ENCODE data around the gene SFTPD. TPM values are rescaled to one million over a fixed set of nuclear protein-coding genes. Genes with fewer than 3 reads are reported as not detected.
A peak's percentile ranks its signal among the peaks of the same experiment; 100 is the strongest.
"Not testable (repeated sequence)": the region's sequence is repeated elsewhere in the genome, so short reads cannot be mapped to it uniquely, and the experiment has no call there.

Gene SFTPD
- total and polyA plus RNA-seq, 5 donors from 2014 or later: not detected

- Histone ChIP-seq H3K4me1 (ENCODE audit: control insufficient read depth, insufficient read depth, low read length, poor library complexity, severe bottlenecking) (no peaks in the 10 kb centered on the region), H3K9me3 (ENCODE audit: control insufficient read depth in 2 of 2, low read length in 2 of 2) (no peaks in the 10 kb centered on the region), H3K36me3 (ENCODE audit: control insufficient read depth, insufficient read depth, low read length) (no peaks in the 10 kb centered on the region), H3K27ac (ENCODE audit: insufficient read depth, low read length, poor library complexity, severe bottlenecking) (no peak overlapping the region), H3K27me3 (ENCODE audit: control insufficient read depth, insufficient read depth, low read length) (no peaks in the 10 kb centered on the region), H3K4me3 (ENCODE audit: low read depth, low read length) (no peak overlapping the region)
- H3K4me3 Mint-ChIP-seq: no peak overlapping the region
- H3K27ac Mint-ChIP-seq: no peak overlapping the region
- ATAC-seq (ENCODE audit: low read depth in 2 of 2) (no peak), DNase-seq (no peak)
- H3K27me3 Mint-ChIP-seq: peaks cover 22% of the 10 kb centered on the region
- H3K4me1 Mint-ChIP-seq: peaks cover 0 to 2% (median 0%) of the 10 kb centered on the region in 4 donors
- no peaks in the 10 kb centered on the region for H3K36me3 Mint-ChIP-seq
- H3K9me3 Mint-ChIP-seq: peaks cover 0 to 2% (median 0%) of the 10 kb centered on the region in 7 donors
Observed at GRCh38 chr10:79928028-79928583, 20.8 kb downstream of the SFTPD start.

DNA sequence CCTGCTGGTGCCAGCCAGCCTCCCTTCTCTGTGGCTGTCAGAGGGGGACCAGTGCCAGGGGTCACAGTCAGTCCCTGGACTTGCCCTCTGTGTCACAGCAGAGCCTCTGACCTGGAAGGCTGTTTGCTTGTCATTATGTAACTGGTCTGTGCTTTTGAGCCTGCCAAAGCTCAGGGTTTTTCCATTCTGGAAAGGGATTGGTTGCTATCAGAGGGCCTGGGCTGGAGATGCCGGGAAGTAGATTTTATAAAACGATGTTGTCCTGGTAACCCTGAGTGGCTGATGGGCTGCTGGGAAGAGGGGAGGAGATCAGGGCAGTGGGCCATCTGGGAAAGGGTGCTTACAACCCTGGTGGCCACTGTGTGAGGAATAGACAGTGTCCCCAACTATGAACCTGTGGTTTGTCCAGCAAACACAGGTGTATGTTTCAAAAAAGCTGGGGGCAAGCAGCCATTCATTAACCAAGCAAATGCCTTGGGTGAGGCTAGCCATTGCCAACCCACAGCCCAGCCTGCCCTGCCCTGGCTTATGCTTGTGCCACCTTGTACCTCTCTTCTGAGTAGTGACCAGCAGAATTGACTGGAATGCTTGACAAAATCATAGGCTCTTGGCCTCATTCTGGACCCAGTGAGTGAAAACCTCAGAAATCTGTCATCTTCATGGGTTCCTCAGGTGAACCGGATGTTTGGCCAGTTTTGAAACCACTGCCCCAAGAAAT lies 21.6 kb downstream of the SFTPD start:
- no peaks in the 10 kb centered on the region for H3K36me3 Mint-ChIP-seq
- DNase-seq (no peak), ATAC-seq (ENCODE audit: low read depth in 2 of 2) (no peak)
- H3K9me3 ChIP-seq (ENCODE audit: control insufficient read depth in 2 of 2, low read length in 2 of 2): no peaks in the 10 kb centered on the region
- peaks cover 0 to 2% (median 0%) of the 10 kb centered on the region in 7 donors for H3K9me3 Mint-ChIP-seq
- no peaks in the 10 kb centered on the region for H3K36me3 ChIP-seq (ENCODE audit: control insufficient read depth, insufficient read depth, low read length)
- no peak overlapping the region for H3K4me3 ChIP-seq (ENCODE audit: low read depth, low read length)
- peaks cover 14% of the 10 kb centered on the region for H3K27me3 Mint-ChIP-seq
- no peak overlapping the region for H3K27ac Mint-ChIP-seq
- H3K4me1 ChIP-seq (ENCODE audit: control insufficient read depth, insufficient read depth, low read length, poor library complexity, severe bottlenecking): no peaks in the 10 kb centered on the region
- no peaks in the 10 kb centered on the region for H3K27me3 ChIP-seq (ENCODE audit: control insufficient read depth, insufficient read depth, low read length)
- peaks cover 0 to 2% (median 0%) of the 10 kb centered on the region in 4 donors for H3K4me1 Mint-ChIP-seq
- H3K27ac ChIP-seq (ENCODE audit: insufficient read depth, low read length, poor library complexity, severe bottlenecking): no peak overlapping the region
- H3K4me3 Mint-ChIP-seq: no peak overlapping the region

- Histone ChIP-seq H3K4me3 (ENCODE audit: low read depth, low read length) (no peak overlapping the region), H3K27me3 (ENCODE audit: control insufficient read depth, insufficient read depth, low read length) (no peaks in the 10 kb centered on the region), H3K4me1 (ENCODE audit: control insufficient read depth, insufficient read depth, low read length, poor library complexity, severe bottlenecking) (no peaks in the 10 kb centered on the region), H3K27ac (ENCODE audit: insufficient read depth, low read length, poor library complexity, severe bottlenecking) (no peak overlapping the region), H3K9me3 (ENCODE audit: control insufficient read depth in 2 of 2, low read length in 2 of 2) (no peaks in the 10 kb centered on the region), H3K36me3 (ENCODE audit: control insufficient read depth, insufficient read depth, low read length) (no peaks in the 10 kb centered on the region)
- peaks cover 13% of the 10 kb centered on the region for H3K27me3 Mint-ChIP-seq
- DNase-seq (no peak), ATAC-seq (ENCODE audit: low read depth in 2 of 2) (no peak)
- H3K4me1 Mint-ChIP-seq: peaks cover 0 to 2% (median 0%) of the 10 kb centered on the region in 4 donors
- no peak overlapping the region for H3K27ac Mint-ChIP-seq
- H3K36me3 Mint-ChIP-seq: no peaks in the 10 kb centered on the region
- peaks cover 0 to 2% (median 0%) of the 10 kb centered on the region in 7 donors for H3K9me3 Mint-ChIP-seq
- H3K4me3 Mint-ChIP-seq: no peak overlapping the region
Observed at GRCh38 chr10:79926037-79926436, 22.9 kb downstream of the SFTPD start.

GRCh38 chr10:79925614-79926013 lies 23.3 kb downstream of the SFTPD start:
- H3K27me3 Mint-ChIP-seq: peaks cover 9% of the 10 kb centered on the region
- Histone ChIP-seq H3K4me1 (ENCODE audit: control insufficient read depth, insufficient read depth, low read length, poor library complexity, severe bottlenecking) (no peaks in the 10 kb centered on the region), H3K27me3 (ENCODE audit: control insufficient read depth, insufficient read depth, low read length) (no peaks in the 10 kb centered on the region), H3K36me3 (ENCODE audit: control insufficient read depth, insufficient read depth, low read length) (no peaks in the 10 kb centered on the region), H3K9me3 (ENCODE audit: control insufficient read depth in 2 of 2, low read length in 2 of 2) (no peaks in the 10 kb centered on the region), H3K4me3 (ENCODE audit: low read depth, low read length) (no peak overlapping the region), H3K27ac (ENCODE audit: insufficient read depth, low read length, poor library complexity, severe bottlenecking) (no peak overlapping the region)
- no peak overlapping the region for H3K4me3 Mint-ChIP-seq
- no peak for ATAC-seq (ENCODE audit: low read depth in 2 of 2)
- H3K36me3 Mint-ChIP-seq: no peaks in the 10 kb centered on the region
- H3K27ac Mint-ChIP-seq: no peak overlapping the region
- peaks cover 0 to 2% (median 0%) of the 10 kb centered on the region in 4 donors for H3K4me1 Mint-ChIP-seq
- H3K9me3 Mint-ChIP-seq: peaks cover 0 to 2% (median 0%) of the 10 kb centered on the region in 7 donors
- no peak for DNase-seq

DNA sequence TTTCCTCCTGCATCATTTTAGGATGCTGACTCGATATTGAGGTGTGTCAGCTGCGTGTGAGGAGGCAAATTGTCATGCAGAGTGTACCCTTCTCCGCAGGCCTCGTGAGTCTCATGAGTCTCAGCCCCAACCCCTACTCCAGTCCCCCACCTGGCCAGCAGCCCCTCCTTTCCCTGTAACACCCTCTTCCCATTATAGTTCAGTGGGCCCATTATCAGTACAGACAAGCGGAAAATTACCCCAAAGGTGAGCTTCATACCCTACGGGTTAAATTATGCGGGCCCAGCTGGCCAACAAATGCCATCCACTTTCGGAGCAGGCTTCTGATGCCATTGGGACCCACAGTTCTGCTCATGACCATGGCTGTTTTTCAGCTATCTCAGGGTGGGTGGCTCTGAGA lies 25.2 kb downstream of the SFTPD start:
- H3K27ac Mint-ChIP-seq: no peak overlapping the region
- H3K4me1 ChIP-seq (ENCODE audit: control insufficient read depth, insufficient read depth, low read length, poor library complexity, severe bottlenecking): peaks cover 3% of the 10 kb centered on the region
- H3K4me1 Mint-ChIP-seq: peaks cover 0 to 8% (median 3%) of the 10 kb centered on the region in 4 donors
- no peak overlapping the region for H3K4me3 ChIP-seq (ENCODE audit: low read depth, low read length)
- no peaks in the 10 kb centered on the region for H3K9me3 ChIP-seq (ENCODE audit: control insufficient read depth in 2 of 2, low read length in 2 of 2)
- no peaks in the 10 kb centered on the region for H3K36me3 Mint-ChIP-seq
- H3K27ac ChIP-seq (ENCODE audit: insufficient read depth, low read length, poor library complexity, severe bottlenecking): no peak overlapping the region
- ATAC-seq (ENCODE audit: low read depth in 2 of 2): no peak
- no peak overlapping the region for H3K4me3 Mint-ChIP-seq
- DNase-seq: no peak
- no peaks in the 10 kb centered on the region for H3K27me3 Mint-ChIP-seq
- H3K27me3 ChIP-seq (ENCODE audit: control insufficient read depth, insufficient read depth, low read length): no peaks in the 10 kb centered on the region
- H3K36me3 ChIP-seq (ENCODE audit: control insufficient read depth, insufficient read depth, low read length): no peaks in the 10 kb centered on the region
- H3K9me3 Mint-ChIP-seq: peaks cover 0 to 2% (median 0%) of the 10 kb centered on the region in 7 donors

DNA sequence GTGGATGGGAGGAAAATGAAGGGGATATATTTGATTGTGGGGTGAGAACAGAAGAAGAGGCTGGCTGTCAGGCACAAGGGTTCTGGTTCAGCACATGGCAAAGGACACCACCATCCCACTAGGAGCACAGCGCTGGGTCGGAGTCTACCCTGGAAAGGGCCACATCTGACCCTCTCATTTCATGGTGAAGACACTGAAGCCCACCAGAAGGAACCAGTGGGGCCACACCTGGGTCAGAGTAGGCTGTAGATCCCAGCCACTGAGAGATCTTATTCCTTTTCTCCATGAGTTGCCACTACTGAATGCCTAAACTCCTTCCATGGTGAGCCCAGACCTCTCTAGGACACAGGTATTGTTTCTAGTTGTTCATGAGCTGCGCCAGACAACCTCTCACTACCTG lies 25.8 kb downstream of the SFTPD start:
- H3K27ac Mint-ChIP-seq: no peak overlapping the region
- Histone ChIP-seq H3K27ac (ENCODE audit: insufficient read depth, low read length, poor library complexity, severe bottlenecking) (no peak overlapping the region), H3K27me3 (ENCODE audit: control insufficient read depth, insufficient read depth, low read length) (no peaks in the 10 kb centered on the region), H3K4me3 (ENCODE audit: low read depth, low read length) (no peak overlapping the region), H3K4me1 (ENCODE audit: control insufficient read depth, insufficient read depth, low read length, poor library complexity, severe bottlenecking) (peaks cover 3% of the 10 kb centered on the region), H3K36me3 (ENCODE audit: control insufficient read depth, insufficient read depth, low read length) (no peaks in the 10 kb centered on the region), H3K9me3 (ENCODE audit: control insufficient read depth in 2 of 2, low read length in 2 of 2) (no peaks in the 10 kb centered on the region)
- DNase-seq (no peak), ATAC-seq (ENCODE audit: low read depth in 2 of 2) (no peak)
- H3K36me3 Mint-ChIP-seq: no peaks in the 10 kb centered on the region
- peaks cover 0 to 2% (median 0%) of the 10 kb centered on the region in 7 donors for H3K9me3 Mint-ChIP-seq
- H3K4me3 Mint-ChIP-seq: no peak overlapping the region
- peaks cover 0 to 11% (median 6%) of the 10 kb centered on the region in 4 donors for H3K4me1 Mint-ChIP-seq
- peaks cover 4% of the 10 kb centered on the region for H3K27me3 Mint-ChIP-seq

DNA sequence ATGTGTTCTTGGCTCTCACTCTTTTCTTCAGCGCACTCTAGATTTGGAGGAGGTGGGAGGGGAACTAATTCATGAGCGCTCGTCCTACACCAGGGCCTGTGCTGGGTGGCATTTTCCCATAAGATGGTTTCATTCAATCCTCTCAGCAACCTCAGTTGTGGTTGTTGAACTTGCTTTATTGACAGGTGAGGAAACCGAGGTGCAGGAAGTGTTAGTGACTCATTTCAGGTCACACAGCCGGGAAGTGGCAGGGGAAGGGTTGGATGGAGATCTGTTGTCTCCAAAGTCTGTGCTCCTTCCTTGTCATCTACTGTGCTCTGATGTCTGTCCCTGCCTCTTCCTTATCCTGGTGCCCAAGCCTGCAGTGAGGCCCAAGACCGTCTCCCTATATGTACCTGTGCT lies 26.9 kb downstream of the SFTPD start:
- not testable (repeated sequence) for H3K4me1 ChIP-seq (ENCODE audit: control insufficient read depth, insufficient read depth, low read length, poor library complexity, severe bottlenecking); H3K9me3 Mint-ChIP-seq; H3K27me3 ChIP-seq (ENCODE audit: control insufficient read depth, insufficient read depth, low read length); H3K36me3 Mint-ChIP-seq; H3K27me3 Mint-ChIP-seq; H3K4me3 ChIP-seq (ENCODE audit: low read depth, low read length); H3K4me3 Mint-ChIP-seq; H3K27ac Mint-ChIP-seq; H3K27ac ChIP-seq (ENCODE audit: insufficient read depth, low read length, poor library complexity, severe bottlenecking); H3K36me3 ChIP-seq (ENCODE audit: control insufficient read depth, insufficient read depth, low read length); H3K9me3 ChIP-seq (ENCODE audit: control insufficient read depth in 2 of 2, low read length in 2 of 2)
- peak in 1 of 2 donors; percentile 8 for ATAC-seq (ENCODE audit: low read depth in 2 of 2)
- peak in 1 of 3 donors; percentile 6 for DNase-seq
- H3K4me1 Mint-ChIP-seq: peaks cover 0 to 11% (median 6%) of the 10 kb centered on the region in 4 donors

DNA sequence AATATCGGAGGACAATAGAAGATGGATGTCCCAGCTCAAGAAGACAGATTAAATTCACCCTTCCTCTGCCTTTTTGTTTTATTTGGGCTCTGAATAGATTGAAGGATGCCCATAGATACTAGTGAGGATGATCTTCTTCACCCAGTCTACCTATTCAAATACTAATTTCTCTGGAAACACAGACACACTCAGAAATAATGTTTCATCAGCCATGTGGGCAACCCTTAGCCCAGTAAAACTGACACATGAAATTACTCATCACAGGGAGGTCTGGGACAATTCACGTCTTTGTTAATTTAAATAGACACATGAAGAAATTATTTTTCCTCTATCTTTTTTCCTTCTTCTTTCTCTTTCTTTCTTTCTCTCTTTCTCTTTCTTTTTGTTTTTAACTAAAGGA lies 33.1 kb downstream of the SFTPD start:
- not testable (repeated sequence) for ATAC-seq (ENCODE audit: low read depth in 2 of 2); H3K4me3 Mint-ChIP-seq; DNase-seq; H3K27ac Mint-ChIP-seq; H3K27me3 ChIP-seq (ENCODE audit: control insufficient read depth, insufficient read depth, low read length); H3K36me3 ChIP-seq (ENCODE audit: control insufficient read depth, insufficient read depth, low read length); H3K9me3 Mint-ChIP-seq; H3K4me3 ChIP-seq (ENCODE audit: low read depth, low read length); H3K36me3 Mint-ChIP-seq; H3K27ac ChIP-seq (ENCODE audit: insufficient read depth, low read length, poor library complexity, severe bottlenecking); H3K4me1 ChIP-seq (ENCODE audit: control insufficient read depth, insufficient read depth, low read length, poor library complexity, severe bottlenecking); H3K9me3 ChIP-seq (ENCODE audit: control insufficient read depth in 2 of 2, low read length in 2 of 2)
- Mint-ChIP-seq H3K27me3 (peaks cover 38% of the 10 kb centered on the region), H3K4me1 (peaks cover 0 to 11% (median 7%) of the 10 kb centered on the region in 4 donors)
